COLO668 (cell line): Measurements from ENCODE around the gene ERG28.

Experiments used
- DNase-seq: peaks from one replicate; lab custom pipeline; 2025; ENCODE audit not compliant: unreplicated experiment; lab: John Stamatoyannopoulos, UW

Gene ERG28

DNA sequence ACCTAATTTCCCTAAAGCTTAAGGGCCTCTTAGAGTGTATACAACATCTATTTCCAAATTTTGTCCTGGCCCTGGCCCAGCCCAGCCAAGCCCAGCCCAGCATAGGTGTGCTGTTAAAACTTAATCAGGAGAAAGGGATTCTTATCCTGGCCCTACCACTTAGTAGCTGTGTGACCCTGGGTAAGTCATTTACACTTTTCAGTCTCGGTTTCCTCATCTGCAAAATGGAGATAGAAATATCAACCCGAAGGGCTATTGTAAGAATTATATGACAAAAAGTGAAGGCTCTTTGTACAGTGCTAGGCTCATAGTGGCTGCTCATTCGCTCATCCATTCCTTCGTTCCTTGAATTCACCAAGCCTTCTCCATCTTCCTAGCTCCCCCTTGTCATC is 442 bp downstream of the ERG28 start:
- no peak for DNase-seq

DNA sequence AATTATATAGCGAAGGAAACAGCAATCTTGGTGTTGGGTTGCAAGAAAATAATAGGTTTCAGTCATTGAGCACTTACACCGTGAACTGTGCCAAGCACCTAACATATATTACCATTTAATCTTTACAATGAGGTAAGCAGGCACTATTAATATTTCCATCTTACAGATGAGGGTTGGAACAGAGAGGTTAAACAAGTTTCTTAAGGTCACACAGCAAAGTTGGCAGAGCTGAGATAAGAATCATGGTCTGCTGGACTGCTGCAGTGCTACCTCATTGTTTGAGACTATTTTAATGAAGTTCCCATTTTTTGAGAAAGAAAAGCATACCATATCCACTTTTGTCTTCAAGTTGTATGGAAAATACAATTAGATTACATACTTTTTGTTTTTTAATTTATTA is 1.7 kb downstream of the ERG28 start:
- DNase-seq: no peak

DNA sequence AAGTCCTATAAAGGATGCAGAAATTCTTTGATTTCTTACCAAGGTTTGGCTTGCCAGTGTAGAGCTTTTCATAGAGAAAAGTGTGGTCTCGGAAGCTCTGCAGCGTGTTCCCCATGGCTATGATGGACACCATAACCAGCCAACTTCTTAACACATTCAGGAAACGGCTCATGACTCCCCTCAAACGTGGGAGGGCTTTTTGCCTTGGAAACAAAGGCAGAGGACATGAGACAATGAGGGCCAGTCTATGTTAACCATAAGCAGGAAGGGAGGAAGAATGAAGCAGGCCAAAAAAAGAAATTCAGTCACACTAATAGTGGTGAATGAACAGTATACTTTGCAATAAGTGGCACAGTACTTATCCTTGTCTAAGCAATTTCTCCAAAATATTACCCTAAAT is 3.3 kb downstream of the ERG28 start:
- no peak for DNase-seq

DNA sequence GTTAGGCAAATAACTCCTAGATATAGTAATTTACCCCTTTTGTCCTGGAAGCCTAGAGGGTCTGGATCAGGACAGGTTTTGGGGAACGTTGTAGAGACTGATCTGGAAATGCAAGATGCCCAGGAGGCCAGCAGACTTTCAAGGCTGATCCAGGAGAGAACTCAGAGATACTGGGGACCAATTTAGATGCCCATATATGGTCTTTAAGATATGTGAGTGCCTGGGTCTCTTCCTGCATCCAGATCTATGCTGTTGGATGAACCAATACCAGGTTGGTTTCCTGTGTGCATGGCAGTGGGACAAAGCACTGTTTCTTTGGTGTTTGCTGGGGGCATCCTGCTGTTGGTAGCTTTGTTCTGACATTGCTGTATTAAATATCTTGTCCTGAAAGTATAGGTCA is 5.4 kb downstream of the ERG28 start:
- no peak for DNase-seq

DNA sequence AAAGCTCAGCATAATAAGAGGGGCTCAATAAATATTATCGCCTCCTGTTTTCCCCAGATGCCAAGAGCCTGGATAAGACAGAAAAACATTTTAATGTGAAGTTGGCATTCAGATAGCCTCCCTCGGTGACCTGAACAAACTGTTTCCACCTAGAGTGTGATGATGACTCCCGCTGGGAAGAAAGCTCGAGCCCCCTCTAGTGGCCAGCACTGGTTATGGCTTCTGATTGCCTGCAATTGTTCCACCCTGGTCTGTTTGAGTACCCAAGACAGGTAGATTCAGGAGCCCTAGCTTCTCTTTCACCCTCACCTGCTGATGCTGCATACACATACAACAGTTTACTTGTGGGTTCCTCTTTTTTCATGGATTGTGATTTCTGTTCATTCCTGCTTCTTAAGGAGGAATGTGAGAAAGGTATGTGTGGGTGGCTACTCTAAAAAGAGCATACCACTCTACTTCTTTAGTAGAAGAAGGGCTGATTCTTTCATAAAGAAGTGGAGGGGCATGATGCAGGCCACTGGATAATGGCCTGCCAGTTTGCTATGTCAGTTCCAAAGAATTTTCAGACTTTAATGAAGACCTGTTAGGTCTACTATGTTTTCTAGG is 6.4 kb downstream of the ERG28 start:
- DNase-seq: peak; percentile 77

DNA sequence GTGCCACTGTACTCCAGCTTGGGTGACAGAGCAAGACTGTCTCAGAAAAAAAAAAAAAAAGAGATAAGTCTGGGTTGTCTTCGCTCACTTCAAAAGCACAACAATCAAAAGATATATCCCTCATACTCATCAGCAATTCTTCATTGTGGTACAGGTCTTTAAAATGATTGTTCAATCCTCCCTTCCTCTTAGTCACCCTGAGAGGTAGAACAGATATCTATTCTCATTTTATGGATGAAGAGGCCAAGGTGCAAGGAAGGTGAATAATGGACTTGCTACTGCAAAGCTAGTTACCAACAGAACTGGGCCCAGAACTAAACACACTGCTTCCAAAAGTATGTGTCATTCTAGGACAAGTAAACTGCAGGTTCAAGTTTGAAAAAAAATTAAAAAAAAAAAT is 7.1 kb downstream of the ERG28 start:
- no peak for DNase-seq

DNA sequence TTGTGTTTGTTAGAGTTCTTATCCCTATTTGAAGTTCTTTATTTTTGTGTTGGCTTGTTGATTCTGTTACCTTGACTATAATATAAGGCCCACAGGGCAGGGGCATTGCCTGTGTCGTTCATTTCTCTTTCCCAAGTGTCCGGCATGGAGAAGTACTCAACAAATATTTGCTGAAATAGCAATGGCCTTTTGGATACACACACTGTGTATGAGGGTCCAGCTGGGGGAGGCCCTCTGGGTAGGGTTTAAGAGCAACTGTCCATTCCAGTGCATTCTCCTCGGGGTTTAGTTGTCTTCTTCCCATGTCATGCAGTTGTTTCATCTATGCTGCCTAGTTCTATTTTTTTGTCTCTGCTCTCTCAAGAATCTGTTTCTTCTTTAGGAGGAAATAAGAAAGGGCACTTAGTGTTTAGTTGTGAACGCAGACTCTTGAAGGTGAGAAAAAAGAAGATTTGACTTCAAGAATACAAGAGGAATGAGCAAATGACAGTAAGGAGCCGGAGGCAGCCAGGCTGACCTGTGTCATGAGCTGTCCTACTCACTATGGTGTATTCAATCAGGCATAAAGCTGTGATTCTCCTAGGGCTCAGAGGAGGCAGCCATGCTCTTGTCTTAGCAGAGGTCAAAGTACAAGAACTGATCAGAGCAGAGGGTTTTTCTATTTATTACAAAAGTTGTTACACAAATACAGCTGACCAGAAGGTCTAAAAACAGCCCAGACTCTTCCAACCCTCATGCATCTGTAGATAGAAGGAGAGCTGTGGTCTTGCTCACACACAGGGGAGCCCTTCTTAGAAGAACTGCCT is 10.2 kb downstream of the ERG28 start:
- no peak for DNase-seq

DNA sequence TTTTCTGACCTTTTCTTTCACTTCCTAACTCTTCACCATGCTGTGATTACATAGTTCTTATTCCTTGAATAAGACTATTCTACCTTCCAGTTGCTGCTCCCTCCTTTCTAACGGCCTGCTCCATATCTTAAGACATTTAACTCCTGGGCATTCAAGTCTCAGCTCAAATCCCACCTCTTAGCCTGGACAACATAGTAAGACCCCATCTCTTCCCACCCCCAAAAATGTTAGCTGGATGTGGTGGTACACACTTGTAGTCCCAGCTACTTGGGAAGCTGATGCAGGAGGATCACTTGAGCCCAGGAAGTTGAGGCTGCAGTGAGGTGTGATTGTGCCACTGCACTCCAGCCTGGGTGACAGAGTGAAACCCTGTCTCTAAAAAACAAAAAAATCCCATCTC is 10.9 kb downstream of the ERG28 start:
- no peak for DNase-seq

DNA sequence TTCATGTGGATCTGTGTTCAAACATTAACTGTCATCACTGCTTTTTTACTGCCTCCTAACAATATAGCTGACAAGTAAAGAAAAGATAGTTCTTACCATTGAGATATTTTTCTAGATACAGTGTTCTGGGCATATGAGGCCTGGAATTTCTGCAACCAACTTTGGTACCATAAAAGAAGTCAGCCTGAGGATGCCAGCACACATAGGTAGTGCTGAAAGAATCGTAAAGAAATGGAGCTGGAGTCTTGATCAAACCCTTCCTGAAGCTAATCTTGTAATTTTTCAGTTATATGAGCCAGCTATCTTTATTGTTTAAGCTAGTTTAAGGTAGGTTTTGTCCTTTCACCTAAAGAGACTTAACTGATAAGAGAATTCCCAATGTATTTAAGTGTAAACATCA is 11.3 kb downstream of the ERG28 start:
- DNase-seq: no peak

DNA sequence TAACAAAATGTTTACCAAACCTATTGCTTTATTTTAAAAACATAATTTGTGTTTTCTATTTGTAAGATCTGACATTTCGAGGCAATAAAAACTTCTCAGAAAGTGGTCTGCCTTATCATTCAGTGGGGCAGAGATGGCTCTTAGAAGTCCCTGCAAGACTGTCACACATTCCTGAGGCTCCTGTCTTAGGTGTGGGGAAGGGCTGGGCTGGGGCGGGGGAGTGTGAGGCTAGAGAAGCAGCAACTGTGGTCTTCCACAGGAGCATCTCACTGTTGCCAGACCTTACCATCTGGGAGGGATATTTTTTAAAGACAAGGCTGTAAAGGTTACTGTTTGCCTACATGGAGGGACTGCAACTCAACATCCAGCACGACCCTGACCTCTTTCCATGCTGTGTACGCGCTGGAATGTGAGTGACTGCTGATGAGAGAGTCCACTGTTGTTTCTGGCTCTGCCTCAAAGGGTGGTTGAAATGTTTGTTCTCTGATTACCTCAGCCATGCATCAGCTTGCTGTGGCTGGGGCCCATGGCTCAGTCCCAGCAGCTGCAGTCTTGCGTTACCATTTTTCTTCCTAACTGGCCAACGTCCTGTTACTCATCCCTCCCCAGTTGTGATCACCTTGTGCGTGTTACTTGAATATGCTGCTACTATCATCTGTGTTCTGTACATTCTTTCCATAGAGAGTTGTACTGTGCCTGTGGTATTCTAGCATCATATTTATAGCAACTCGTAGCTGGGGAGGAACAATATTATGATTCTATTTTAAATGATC is 12.4 kb downstream of the ERG28 start:
- DNase-seq: no peak

DNA sequence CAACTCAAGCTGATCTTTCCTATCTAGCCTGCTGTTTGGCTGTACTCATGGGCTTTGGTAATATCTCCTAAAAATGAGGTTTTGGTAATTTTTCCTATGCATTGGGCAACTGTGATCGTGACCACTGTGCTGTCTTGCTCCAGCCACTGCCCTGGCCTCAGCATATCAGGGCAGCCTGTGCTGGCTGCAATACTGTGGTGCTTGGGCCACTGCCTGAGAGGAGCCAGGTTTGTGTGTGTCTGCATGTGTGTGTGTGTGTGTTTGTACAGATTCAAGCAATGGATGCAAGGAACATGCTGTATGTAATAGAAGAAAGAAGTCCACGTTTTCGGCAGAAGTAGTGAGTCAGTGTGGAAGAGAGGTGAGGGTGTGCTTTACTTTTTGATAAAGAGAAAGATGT is 13.0 kb downstream of the ERG28 start:
- DNase-seq: no peak

DNA sequence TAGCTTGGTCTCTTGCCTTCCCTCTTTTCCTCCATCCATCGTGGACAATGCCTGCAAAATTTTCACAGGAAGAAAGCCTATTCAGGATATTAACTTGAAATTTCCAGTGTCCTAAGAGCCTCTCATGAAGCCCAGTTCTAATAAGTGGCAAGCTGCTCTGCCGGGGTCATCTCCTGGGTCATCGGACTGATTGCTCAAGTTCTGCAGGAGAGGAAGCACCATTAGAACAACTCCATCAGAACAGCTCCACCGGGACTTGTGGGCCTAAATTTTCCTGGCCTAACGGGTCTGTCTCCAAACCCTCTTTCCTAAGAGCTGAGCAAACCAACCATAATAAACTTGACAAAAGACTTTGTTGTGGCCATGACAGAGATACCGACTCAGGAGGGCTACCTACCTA is 13.9 kb downstream of the ERG28 start:
- no peak for DNase-seq

DNA sequence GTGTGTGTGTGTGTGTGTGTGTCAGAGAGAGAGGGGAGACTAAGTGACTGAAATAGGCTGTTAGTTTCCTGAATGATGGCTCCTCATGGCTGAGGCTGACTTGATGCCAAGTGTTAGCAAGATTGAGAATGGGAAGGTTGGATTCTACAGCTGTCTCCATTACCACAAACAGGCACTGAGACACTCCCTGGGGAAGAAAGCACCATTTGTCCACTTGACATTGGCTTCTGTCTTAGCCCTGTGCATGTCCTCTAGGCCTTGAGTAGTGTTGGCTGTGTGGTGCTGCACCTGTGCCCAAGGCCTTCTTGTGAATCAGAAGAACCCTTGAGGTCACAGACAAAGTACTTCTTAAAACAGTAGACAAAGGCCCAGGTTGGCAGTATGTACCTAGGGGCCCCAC is 15.6 kb downstream of the ERG28 start:
- DNase-seq: no peak

DNA sequence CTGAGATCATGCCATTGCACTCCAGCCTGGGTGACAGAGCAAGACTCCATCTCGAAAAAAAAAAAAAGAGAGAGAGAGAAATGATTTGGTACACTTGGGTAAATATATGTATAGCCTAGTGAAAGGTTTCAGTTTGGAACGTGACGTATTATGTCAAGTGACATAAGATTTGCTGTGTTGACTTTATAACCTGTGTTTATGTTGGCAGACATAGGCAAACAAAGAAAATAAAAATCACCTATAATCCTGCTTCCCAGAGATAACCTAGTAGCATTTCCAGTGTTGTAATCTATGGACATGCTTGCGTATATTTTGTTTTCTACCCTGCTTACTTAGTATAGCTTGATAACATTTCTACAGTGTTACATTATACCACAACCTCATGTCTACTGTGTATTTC is 16.7 kb downstream of the ERG28 start:
- DNase-seq: no peak

DNA sequence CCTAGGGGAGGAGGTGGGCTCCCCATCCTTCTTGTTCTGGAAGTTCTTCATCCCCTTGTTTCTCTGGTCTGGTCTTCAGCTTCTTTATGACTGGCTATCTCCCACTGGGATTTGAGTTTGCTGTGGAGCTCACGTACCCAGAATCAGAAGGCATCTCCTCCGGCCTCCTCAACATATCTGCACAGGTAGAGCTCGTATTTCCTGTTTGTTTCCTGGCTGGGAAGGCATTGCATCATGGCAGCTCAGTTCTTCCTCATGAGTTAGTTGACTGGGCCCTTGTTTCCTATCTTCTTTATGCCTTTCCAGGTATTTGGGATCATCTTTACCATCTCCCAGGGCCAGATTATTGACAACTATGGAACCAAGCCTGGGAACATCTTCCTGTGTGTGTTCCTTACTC is 19.8 kb downstream of the ERG28 start:
- no peak for DNase-seq

DNA sequence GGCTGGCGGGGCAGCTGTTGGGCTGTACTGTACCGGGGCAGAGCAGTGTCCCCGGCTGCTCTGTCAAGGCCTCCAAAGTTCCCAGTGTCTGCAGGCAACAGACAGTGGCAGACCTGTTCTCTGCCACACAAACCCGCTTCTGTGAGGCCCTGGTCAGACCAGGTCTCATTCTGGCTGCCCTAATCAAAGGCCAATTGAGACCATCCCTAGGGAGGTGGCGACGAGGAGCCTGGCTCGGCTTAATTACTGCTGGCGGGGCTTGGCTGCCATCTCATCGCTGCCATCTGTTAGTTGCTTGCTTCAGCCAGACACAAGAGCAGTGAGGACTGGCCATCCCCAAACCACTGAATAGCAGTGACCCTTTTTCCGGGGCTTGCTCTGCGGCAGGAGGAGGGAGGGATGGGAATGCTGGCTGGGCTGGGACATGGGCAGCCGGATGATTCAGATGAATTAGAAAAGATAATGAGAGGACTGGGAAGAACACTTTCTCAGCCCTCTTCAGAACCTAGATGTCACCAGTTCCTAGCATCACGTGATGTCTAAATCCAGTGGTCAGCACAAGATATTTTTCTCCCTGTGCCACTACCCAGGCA is 24.5 kb downstream of the ERG28 start:
- no peak for DNase-seq

DNA sequence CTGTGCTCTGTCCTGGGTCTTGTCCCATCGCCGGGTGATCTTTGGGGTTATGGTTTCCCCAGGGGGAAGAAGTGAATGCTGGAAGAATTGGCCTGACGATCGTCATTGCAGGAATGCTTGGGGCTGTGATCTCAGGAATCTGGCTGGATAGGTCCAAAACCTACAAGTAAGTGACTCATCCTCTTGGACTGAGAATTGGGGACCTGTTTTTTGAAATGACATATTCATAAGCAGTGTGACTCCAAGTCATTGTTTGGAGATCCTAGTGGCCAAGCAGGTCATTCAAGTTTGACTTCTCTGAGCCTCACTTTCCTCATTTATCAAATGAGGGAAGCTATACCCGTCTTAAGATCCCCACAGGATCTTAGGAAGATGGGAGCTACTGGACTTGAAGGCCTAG is 25.8 kb downstream of the ERG28 start:
- DNase-seq: no peak

DNA sequence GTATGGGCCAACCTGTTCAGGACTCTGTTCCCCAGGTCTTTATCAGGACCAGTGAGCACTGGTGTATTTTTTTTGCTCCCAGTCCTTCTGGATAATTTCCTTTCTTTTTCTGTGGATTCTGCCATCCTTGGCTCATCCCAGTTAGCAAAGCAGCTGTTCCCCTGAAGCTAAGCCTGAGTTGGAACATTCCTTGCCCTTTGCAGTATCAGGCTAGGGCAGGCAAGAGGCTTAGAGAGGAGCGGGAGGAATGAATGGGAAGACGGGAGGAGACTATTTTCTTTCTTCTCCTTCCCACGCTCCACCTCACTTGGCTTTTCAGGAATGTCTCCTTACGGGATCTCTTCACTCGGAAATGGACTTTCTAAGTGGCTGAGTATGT is 29.2 kb downstream of the ERG28 start:
- no peak for DNase-seq

DNA sequence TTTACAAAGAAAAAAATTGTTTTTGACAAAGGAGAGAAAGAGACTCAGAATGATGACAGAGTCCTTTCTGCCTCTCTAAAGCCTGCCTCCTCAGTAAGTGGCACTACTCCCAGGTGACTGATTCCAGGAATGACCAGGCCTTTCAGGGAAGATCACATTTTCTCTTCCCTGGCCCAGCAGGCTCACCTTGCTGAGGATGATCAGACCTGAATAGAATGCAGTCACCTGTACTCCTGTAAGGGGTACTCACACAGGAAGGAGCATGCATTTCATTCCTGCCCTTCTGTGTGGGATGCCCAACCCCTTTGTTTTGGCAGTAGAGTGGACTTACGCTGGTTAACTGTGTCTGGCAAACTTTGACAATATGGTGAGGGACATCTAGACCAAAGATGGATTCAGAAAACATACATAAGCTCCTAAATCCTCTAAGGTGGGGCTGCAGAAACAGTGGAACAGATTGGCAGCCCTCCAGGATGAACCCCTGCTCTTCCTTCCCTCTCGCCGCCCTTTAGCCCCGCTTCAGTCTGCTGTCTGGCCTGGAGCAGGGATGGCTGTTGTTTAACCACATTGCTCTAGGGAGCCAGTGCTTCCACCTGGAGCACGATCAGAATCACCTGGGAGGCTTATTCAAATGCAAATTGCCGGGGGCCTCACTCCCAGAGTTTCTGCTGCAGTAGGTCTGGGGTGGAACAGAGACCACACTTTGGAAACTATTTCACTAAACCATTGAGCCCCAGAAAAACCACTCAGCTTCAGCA is 29.8 kb downstream of the ERG28 start:
- DNase-seq: peak; percentile 69

DNA sequence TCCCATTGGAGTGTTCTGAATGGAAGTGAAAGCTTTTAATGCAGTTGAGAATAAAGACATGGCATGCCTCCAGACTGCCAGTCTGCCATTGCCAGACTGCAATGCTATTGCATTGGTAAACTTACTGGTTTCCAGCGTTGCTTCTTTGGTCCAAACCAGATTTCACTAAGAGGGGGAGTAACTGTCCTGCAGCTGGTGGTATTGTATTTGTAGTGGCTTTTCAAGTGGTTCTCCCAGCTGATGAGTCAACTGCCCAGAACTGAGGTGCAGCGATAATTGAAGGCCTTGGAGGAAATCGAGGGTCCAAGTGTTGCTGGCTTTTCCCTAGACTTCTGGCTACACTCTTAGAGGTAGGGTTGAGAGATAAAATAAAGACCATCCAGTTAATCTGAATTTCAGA is 31.9 kb downstream of the ERG28 start:
- DNase-seq: peak; percentile 36

DNA sequence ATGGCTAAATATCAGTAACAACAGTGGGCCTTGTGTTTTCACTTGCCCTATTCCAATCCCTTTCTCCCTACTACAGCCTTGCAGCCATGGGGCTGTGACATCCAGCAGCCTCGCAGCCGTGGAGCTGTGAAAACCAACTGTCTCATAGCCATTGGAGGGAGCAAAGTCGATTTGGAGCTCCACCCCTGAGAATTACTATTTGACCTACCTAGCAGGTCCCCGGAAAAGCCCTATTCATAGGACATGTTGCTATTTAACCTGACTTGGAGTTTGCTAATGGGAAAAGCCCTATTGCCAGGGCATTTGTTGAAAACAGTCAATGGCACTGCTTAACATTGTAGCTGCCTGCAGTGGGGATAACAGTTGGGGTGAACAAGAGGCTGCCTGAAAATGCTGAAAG is 33.3 kb downstream of the ERG28 start:
- no peak for DNase-seq
